CD4-positive, alpha-beta T cell treated with Interferon alpha-2 for 1 hour (primary cell): ENCODE measurements around the gene HSPA1B.
A peak's percentile ranks its signal among the peaks of the same experiment; 100 is the strongest.
"Not testable (repeated sequence)": the region's sequence is repeated elsewhere in the genome, so short reads cannot be mapped to it uniquely, and the experiment has no call there.

Experiments used
- DNase-seq, 2 donors: peaks; one replicate each; pipeline ENCODE4 v3.0.0-alpha.2; 2020 to 2022

Gene HSPA1B

GRCh38 chr6:31861150-31861549, 33.6 kb downstream of the HSPA1B start:
- DNase-seq, result no peak

GRCh38 chr6:31861919-31862343, 34.4 kb downstream of the HSPA1B start:
- no peak for DNase-seq

GRCh38 chr6:31862344-31863235, 35.1 kb downstream of the HSPA1B start, which contains the start of gene NEU1:
NEU1 (minus strand) TSS chr6:31862821; CDS start chr6:31862776, 45 bp downstream.
- DNase-seq, result peak; percentile 100

GRCh38 chr6:31864123-31864562, 36.6 kb downstream of the HSPA1B start:
- DNase-seq, result not testable (repeated sequence)

- DNase-seq, result no peak
Observed at GRCh38 chr6:31864818-31865204, 37.3 kb downstream of the HSPA1B start.

GRCh38 chr6:31865205-31866118, 37.9 kb downstream of the HSPA1B start:
- DNase-seq, result no peak

GRCh38 chr6:31868658-31868971, 41.1 kb downstream of the HSPA1B start:
- DNase-seq, result not testable (repeated sequence)

GRCh38 chr6:31869343-31869742, 41.8 kb downstream of the HSPA1B start:
- DNase-seq, result no peak

GRCh38 chr6:31870385-31870921, 42.9 kb downstream of the HSPA1B start:
- no peak for DNase-seq

GRCh38 chr6:31871046-31871659, 43.6 kb downstream of the HSPA1B start:
- no peak for DNase-seq

- DNase-seq, result no peak
Observed at GRCh38 chr6:31874084-31874670, 46.6 kb downstream of the HSPA1B start.

- DNase-seq, result no peak
Observed at GRCh38 chr6:31874836-31875572, 47.5 kb downstream of the HSPA1B start.

GRCh38 chr6:31875877-31876276, 48.3 kb downstream of the HSPA1B start:
- no peak for DNase-seq

GRCh38 chr6:31876357-31876756, 48.8 kb downstream of the HSPA1B start:
- DNase-seq, result no peak

- DNase-seq, result no peak
Observed at GRCh38 chr6:31877125-31877650, 49.6 kb downstream of the HSPA1B start.

GRCh38 chr6:31877651-31878161, 50.2 kb downstream of the HSPA1B start:
- DNase-seq, result no peak

GRCh38 chr6:31878222-31878621, 50.7 kb downstream of the HSPA1B start:
- no peak for DNase-seq

GRCh38 chr6:31878726-31879125, 51.2 kb downstream of the HSPA1B start, which contains the start of gene SLC44A4:
SLC44A4 (minus strand) TSS chr6:31878997; CDS start chr6:31878980, 17 bp downstream.
- no peak for DNase-seq

GRCh38 chr6:31879143-31879542, 51.6 kb downstream of the HSPA1B start:
- DNase-seq, result no peak
